IMR-90 (cell line): ENCODE results near the gene ZNF821. TPM values are rescaled to one million over a fixed set of nuclear protein-coding genes. Genes with fewer than 3 reads are reported as not detected.

ENCODE experiments used
- ATAC-seq: fragments of 200-7000 bp; cut with Tn5 transposase; 2 replicates; pipeline ENCODE4 v1.9.1; 2020; ENCODE audit warnings: low read depth, mild to moderate bottlenecking, moderate library complexity
- BruUV-seq: library from RNA; stranded (reverse); fragments of 400-500 nt; replicated peaks from 2 replicates; lab custom pipeline; 2021; lab: Mats Ljungman, UMichigan
- CTCF ChIA-PET: fragments of 300-600 bp; formaldehyde crosslinking; extraction: SDS; loops from one replicate; lab custom pipeline; 2021; ENCODE audit warnings: antibody characterized with exemption; lab: Yijun Ruan, JAX
- POLR2A ChIA-PET: fragments of 300-600 bp; sonication (Branson Sonifier 250); formaldehyde crosslinking; loops from one replicate; lab custom pipeline; 2022; ENCODE audit warnings: antibody characterized with exemption; ENCODE audit not compliant: unreplicated experiment; lab: Charles Lee
- DNase-seq: peaks from one replicate; pipeline ENCODE4 v3.0.0; 2013
- H2AFZ ChIP-seq: replicated peaks from 2 replicates; pipeline ENCODE3; 2013; ENCODE audit warnings: low read length, mild to moderate bottlenecking; ENCODE audit not compliant: poor library complexity
- H2AK5ac ChIP-seq: 2 replicates; pipeline ENCODE4 v1.6.1; 2013; ENCODE audit warnings: low read depth, low read length, inconsistent platforms
- H2AK9ac ChIP-seq: replicated peaks from 2 replicates; pipeline ENCODE3; 2013; ENCODE audit warnings: mild to moderate bottlenecking, low read depth, low read length, moderate library complexity; ENCODE audit not compliant: poor library complexity
- H2BK120ac ChIP-seq: 2 replicates; pipeline ENCODE4 v1.6.1; 2013; ENCODE audit warnings: low read depth, low read length, inconsistent platforms
- H2BK15ac ChIP-seq: 3 replicates; pipeline ENCODE4 v1.6.1; 2013; ENCODE audit warnings: low read depth, low read length, inconsistent platforms
- H2BK20ac ChIP-seq: 2 replicates; pipeline ENCODE4 v1.6.1; 2013; ENCODE audit warnings: low read depth, mild to moderate bottlenecking, inconsistent platforms, low read length, moderate library complexity
- H2BK5ac ChIP-seq: 2 replicates; pipeline ENCODE4 v1.6.1; 2013; ENCODE audit warnings: mild to moderate bottlenecking, low read depth, low read length, inconsistent platforms; ENCODE audit not compliant: poor library complexity, severe bottlenecking
- H3K14ac ChIP-seq: replicated peaks from 2 replicates; pipeline ENCODE4 v1.6.1; 2013; ENCODE audit warnings: low read depth, low read length, inconsistent platforms
- H3K18ac ChIP-seq: 2 replicates; pipeline ENCODE4 v1.6.1; 2013; ENCODE audit warnings: low read depth, low read length, control low read depth
- H3K23ac ChIP-seq: 2 replicates; pipeline ENCODE4 v1.6.1; 2013; ENCODE audit warnings: low read depth, low read length, inconsistent platforms
- H3K27ac ChIP-seq: 2 replicates; pipeline ENCODE4 v1.5.1; 2013; ENCODE audit warnings: mild to moderate bottlenecking, control low read depth, low read length; ENCODE audit not compliant: insufficient read depth
- H3K27me3 ChIP-seq: 2 replicates; pipeline ENCODE4 v1.6.1; 2013; ENCODE audit warnings: low read length; ENCODE audit not compliant: control insufficient read depth, insufficient read depth
- H3K36me3 ChIP-seq: 2 replicates; pipeline ENCODE4 v1.6.1; 2013; ENCODE audit warnings: low read length, mixed read lengths; ENCODE audit not compliant: control insufficient read depth, insufficient read depth
- H3K4ac ChIP-seq: 2 replicates; pipeline ENCODE4 v1.6.1; 2013; ENCODE audit warnings: low read depth, low read length, inconsistent platforms
- H3K4me1 ChIP-seq: 2 replicates; pipeline ENCODE4 v1.6.1; 2013; ENCODE audit warnings: low read length, mixed read lengths; ENCODE audit not compliant: control insufficient read depth, insufficient read depth
- H3K4me2 ChIP-seq: 2 replicates; pipeline ENCODE4 v1.6.1; 2013; ENCODE audit warnings: low read depth, mild to moderate bottlenecking, control low read depth, low read length, moderate library complexity
- H3K4me3 ChIP-seq: 2 replicates; pipeline ENCODE4 v1.5.1; 2013; ENCODE audit warnings: low read depth, mild to moderate bottlenecking, control low read depth, low read length, moderate library complexity; ENCODE audit not compliant: insufficient read depth
- H3K56ac ChIP-seq: 2 replicates; pipeline ENCODE4 v1.6.1; 2013; ENCODE audit warnings: low read length, inconsistent platforms; ENCODE audit not compliant: insufficient read depth; ENCODE audit errors: extremely low read depth
- H3K79me1 ChIP-seq, 2 experiments: 2 replicates each; pipeline ENCODE4 v1.6.1; 2013; ENCODE audit warnings: low read length in 2 of 2, inconsistent platforms in 1 of 2, low read depth in 1 of 2
- H3K9ac ChIP-seq: 2 replicates; pipeline ENCODE4 v1.6.1; 2013; ENCODE audit warnings: low read depth, low read length, control low read depth
- H3K9me1 ChIP-seq: 2 replicates; pipeline ENCODE4 v1.6.1; 2013; ENCODE audit warnings: low read length, inconsistent platforms; ENCODE audit not compliant: insufficient read depth
- H3K9me3 ChIP-seq: 2 replicates; pipeline ENCODE4 v1.6.1; 2013; ENCODE audit warnings: low read length; ENCODE audit not compliant: control insufficient read depth, insufficient read depth
- H4K20me1 ChIP-seq: 2 replicates; pipeline ENCODE4 v1.6.1; 2013; ENCODE audit warnings: low read length, inconsistent platforms; ENCODE audit not compliant: insufficient read depth
- H4K5ac ChIP-seq: 2 replicates; pipeline ENCODE4 v1.6.1; 2013; ENCODE audit warnings: mild to moderate bottlenecking, low read depth, low read length, control low read depth
- H4K8ac ChIP-seq, 2 experiments: 2 replicates each; pipeline ENCODE4 v1.6.1; 2013; ENCODE audit warnings: low read depth in 2 of 2, low read length in 2 of 2, control low read depth in 1 of 2, inconsistent platforms in 1 of 2
- H4K91ac ChIP-seq: 2 replicates; pipeline ENCODE4 v1.6.1; 2013; ENCODE audit warnings: low read depth, low read length, inconsistent platforms; ENCODE audit not compliant: insufficient read depth
- BHLHE40 ChIP-seq: fragments of 150-350 bp; IDR thresholded peaks from 2 replicates; pipeline ENCODE4 v1.6.1; 2016; ENCODE audit warnings: mild to moderate bottlenecking, low read depth, low read length
- ELK1 ChIP-seq: fragments of 150-350 bp; IDR thresholded peaks from 2 replicates; pipeline ENCODE4 v1.6.1; 2016; ENCODE audit warnings: low read depth, mild to moderate bottlenecking, low read length, moderate library complexity, borderline replicate concordance
- FOS ChIP-seq: fragments of 150-350 bp; IDR thresholded peaks from 2 replicates; pipeline ENCODE4 v1.6.1; 2016; ENCODE audit warnings: low read depth, low read length
- MAFK ChIP-seq: IDR thresholded peaks from 2 replicates; pipeline ENCODE4 v1.6.1; 2012; ENCODE audit warnings: low read depth, low read length, improper control_type of control experiment
- MAZ ChIP-seq: IDR thresholded peaks from 2 replicates; pipeline ENCODE4 v1.6.1; 2012; ENCODE audit warnings: low read depth, mild to moderate bottlenecking, low read length, improper control_type of control experiment, moderate library complexity, borderline replicate concordance
- MXI1 ChIP-seq: IDR thresholded peaks from 2 replicates; pipeline ENCODE4 v1.6.1; 2012; ENCODE audit warnings: low read depth, mild to moderate bottlenecking, low read length, moderate library complexity, borderline replicate concordance
- NFE2L2 ChIP-seq: fragments of 150-350 bp; IDR thresholded peaks from 2 replicates; pipeline ENCODE4 v1.6.1; 2016; ENCODE audit warnings: low read depth, mild to moderate bottlenecking, low read length
- POLR2A ChIP-seq: IDR thresholded peaks from 2 replicates; pipeline ENCODE4 v1.6.1; 2012; ENCODE audit warnings: mild to moderate bottlenecking, low read depth, low read length
- RCOR1 ChIP-seq: IDR thresholded peaks from 2 replicates; pipeline ENCODE4 v1.6.1; 2012; ENCODE audit warnings: mild to moderate bottlenecking, low read length, improper control_type of control experiment; ENCODE audit not compliant: insufficient replicate concordance
- RFX5 ChIP-seq: IDR thresholded peaks from 2 replicates; pipeline ENCODE4 v1.8.0; 2012; ENCODE audit warnings: low read depth, mild to moderate bottlenecking, low read length, moderate library complexity
- USF2 ChIP-seq: fragments of 150-350 bp; IDR thresholded peaks from 2 replicates; pipeline ENCODE4 v1.6.1; 2017; ENCODE audit warnings: mild to moderate bottlenecking, antibody characterized with exemption, low read length, low read depth
- WGBS, 2 experiments: methylation state at CpG; one replicate each; pipeline versions ENCODE4 v1.1.5 to v1.1.7; 2013; ENCODE audit warnings: missing lambda C conversion rate in 2 of 2; ENCODE audit not compliant: insufficient read length in 1 of 2; ENCODE audit errors: extremely low coverage in 2 of 2; 5-methylcytosine and 5-hydroxymethylcytosine counted together
- dilution Hi-C: fragments of 300-500 bp; cut with HindIII; formaldehyde crosslinking; loops from one replicate; pipeline ENCODE4 v1.14.3; 2018; ENCODE audit warnings: low sequenced_read_pairs; ENCODE audit not compliant: unreplicated experiment
- in situ Hi-C: fragments of 300-500 bp; cut with MboI; formaldehyde crosslinking; loops from 3 replicates; pipeline ENCODE4 v1.14.3; 2019; ENCODE audit warnings: low sequenced_read_pairs, inconsistent platforms, mixed read lengths
- intact Hi-C: fragments of 100-400 bp; cut with micrococcal nuclease; formaldehyde crosslinking; loops from 2 replicates; pipeline ENCODE4 v1.10.0; 2022
- polyA plus RNA-seq, 3 experiments: library from polyadenylated mRNA; depleted of rRNA; stranded (reverse); fragments of >200 nt; gene quantifications; 2 replicates each; pipeline ENCODE4 v1.2.3, GENCODE V29; 2012; ENCODE audit warnings: low replicate concordance in 1 of 3
- total RNA-seq: library from RNA; depleted of rRNA; stranded (reverse); fragments of >200 nt; gene quantifications from 2 replicates; pipeline ENCODE4 v1.2.3, GENCODE V29; 2012
- TF ChIP-seq, protein P1 (sequence below): conservative IDR thresholded peaks from 2 replicates; pipeline ENCODE4 v1.5.1; 2012; ENCODE audit warnings: mild to moderate bottlenecking, low read depth, low read length, improper control_type of control experiment

ZNF821 gene
- total and polyA plus RNA-seq, 2 of the 4 experiments (the other 2 are of a cell fraction): 5.9 to 6.0 TPM

DNA sequence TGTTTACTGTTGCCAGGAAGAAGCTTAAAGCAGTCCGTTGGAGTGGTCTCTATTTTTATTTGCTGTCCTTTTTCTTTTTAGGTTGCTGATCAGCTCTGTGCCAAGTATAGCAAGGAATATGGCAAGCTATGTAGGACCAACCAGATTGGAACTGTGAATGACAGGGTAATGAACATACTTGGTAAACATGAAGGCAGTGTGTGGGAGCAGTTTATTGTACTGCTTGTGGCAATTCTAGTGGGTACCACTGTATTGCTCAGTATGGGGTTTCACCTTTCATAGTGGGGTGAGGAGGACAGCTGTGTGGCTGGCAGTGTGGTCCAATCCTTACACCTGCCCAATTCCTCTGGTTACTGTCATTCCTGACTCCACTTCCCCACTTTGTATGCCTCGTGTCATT is 36.7 kb upstream of the ZNF821 start:
- POLR2A ChIA-PET: no interaction called here
- BruUV-seq: no TSS peak
- dilution Hi-C loops: no loop called here

More for the DNA sequence above, 36.7 kb upstream of the ZNF821 start:
- H3K4me2 ChIP-seq: no peak overlapping the region
- H2BK5ac ChIP-seq: no peak overlapping the region
- no peak for DNase-seq
- peaks cover 4% of the 10 kb centered on the region for H3K9me3 ChIP-seq
- H3K56ac ChIP-seq: no peak overlapping the region
- peaks cover 66% of the 10 kb centered on the region for H3K36me3 ChIP-seq
- no peak overlapping the region for H3K23ac ChIP-seq
- H2AFZ ChIP-seq: no peak overlapping the region
- H3K9ac ChIP-seq: no peak overlapping the region
- TF ChIP-seq FOS (no peak), MAZ (no peak), NFE2L2 (no peak), USF2 (no peak), MAFK (no peak), MXI1 (no peak), RCOR1 (no peak), BHLHE40 (no peak), RFX5 (no peak), POLR2A (no peak), ELK1 (no peak)
- TF ChIP-seq, protein P1, sequence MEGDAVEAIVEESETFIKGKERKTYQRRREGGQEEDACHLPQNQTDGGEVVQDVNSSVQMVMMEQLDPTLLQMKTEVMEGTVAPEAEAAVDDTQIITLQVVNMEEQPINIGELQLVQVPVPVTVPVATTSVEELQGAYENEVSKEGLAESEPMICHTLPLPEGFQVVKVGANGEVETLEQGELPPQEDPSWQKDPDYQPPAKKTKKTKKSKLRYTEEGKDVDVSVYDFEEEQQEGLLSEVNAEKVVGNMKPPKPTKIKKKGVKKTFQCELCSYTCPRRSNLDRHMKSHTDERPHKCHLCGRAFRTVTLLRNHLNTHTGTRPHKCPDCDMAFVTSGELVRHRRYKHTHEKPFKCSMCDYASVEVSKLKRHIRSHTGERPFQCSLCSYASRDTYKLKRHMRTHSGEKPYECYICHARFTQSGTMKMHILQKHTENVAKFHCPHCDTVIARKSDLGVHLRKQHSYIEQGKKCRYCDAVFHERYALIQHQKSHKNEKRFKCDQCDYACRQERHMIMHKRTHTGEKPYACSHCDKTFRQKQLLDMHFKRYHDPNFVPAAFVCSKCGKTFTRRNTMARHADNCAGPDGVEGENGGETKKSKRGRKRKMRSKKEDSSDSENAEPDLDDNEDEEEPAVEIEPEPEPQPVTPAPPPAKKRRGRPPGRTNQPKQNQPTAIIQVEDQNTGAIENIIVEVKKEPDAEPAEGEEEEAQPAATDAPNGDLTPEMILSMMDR: no peak
- no peak overlapping the region for H3K14ac ChIP-seq
- 88% methylated on average over 1 of the region's 2 CpGs; no CpG with 5 or more reads in 1 of the 2 experiments for WGBS, 2 experiments
- no peak overlapping the region for H4K91ac ChIP-seq
- H3K4ac ChIP-seq: no peak overlapping the region
- in situ Hi-C loops: no loop called here
- intact Hi-C loops: no loop called here
- H2AK5ac ChIP-seq: no peak overlapping the region
- H2BK15ac ChIP-seq: no peak overlapping the region
- peaks cover 42 to 80% of the 10 kb centered on the region in 2 experiments for H3K79me1 ChIP-seq
- no peak overlapping the region for H2BK20ac ChIP-seq
- H3K4me1 ChIP-seq: peaks cover 9% of the 10 kb centered on the region
- no peak overlapping the region for H4K5ac ChIP-seq
- CTCF ChIA-PET: interaction anchor here (1.0 kb wide), 1 partner anchor 39 kb away, joined by 3 read pairs; no protein-coding TSS in a partner anchor
- no peak overlapping the region for H3K18ac ChIP-seq
- no peak overlapping the region for H4K8ac ChIP-seq
- no peak overlapping the region for H3K27ac ChIP-seq
- no peak overlapping the region for H3K4me3 ChIP-seq
- H3K9me1 ChIP-seq: peaks cover 11% of the 10 kb centered on the region; the same call in 1 of the 2 replicates
- H4K20me1 ChIP-seq: peaks cover 66% of the 10 kb centered on the region
- no peak overlapping the region for H2AK9ac ChIP-seq
- H2BK120ac ChIP-seq: no peak overlapping the region
- no peaks in the 10 kb centered on the region for H3K27me3 ChIP-seq
- no peak for ATAC-seq
